H9 (cell line): ENCODE data around the gene RETREG3. TPM values are rescaled to one million over a fixed set of nuclear protein-coding genes. Genes with fewer than 3 reads are reported as not detected.
"Not testable (repeated sequence)": the region's sequence is repeated elsewhere in the genome, so short reads cannot be mapped to it uniquely, and the experiment has no call there.

Source experiments
- DNase-seq: peaks from one replicate; pipeline ENCODE4 v3.0.0-alpha.2; 2017
- H2AFZ ChIP-seq: one replicate; pipeline ENCODE4 v1.6.1; 2013; ENCODE audit warnings: mild to moderate bottlenecking, low read length, control low read depth, moderate library complexity
- H2AK5ac ChIP-seq: 2 replicates; pipeline ENCODE4 v1.6.1; 2013; ENCODE audit warnings: low read length, control low read depth, mixed read lengths; ENCODE audit not compliant: insufficient read length
- H2BK120ac ChIP-seq: one replicate; pipeline ENCODE4 v1.6.1; 2013; ENCODE audit warnings: low read depth, mild to moderate bottlenecking, low read length, control low read depth, inconsistent platforms; ENCODE audit not compliant: poor library complexity, severe bottlenecking
- H2BK12ac ChIP-seq: 2 replicates; pipeline ENCODE4 v1.6.1; 2013; ENCODE audit warnings: low read length, control low read depth, mixed read lengths, low read depth; ENCODE audit not compliant: insufficient read length
- H2BK15ac ChIP-seq: 2 replicates; pipeline ENCODE4 v1.6.1; 2013; ENCODE audit warnings: low read depth, low read length, control low read depth
- H2BK20ac ChIP-seq: one replicate; pipeline ENCODE4 v1.6.1; 2013; ENCODE audit warnings: low read depth, mild to moderate bottlenecking, low read length, control low read depth, inconsistent platforms; ENCODE audit not compliant: poor library complexity, severe bottlenecking
- H2BK5ac ChIP-seq: 2 replicates; pipeline ENCODE4 v1.6.1; 2013; ENCODE audit warnings: low read length, control low read depth, mixed read lengths; ENCODE audit not compliant: insufficient read length
- H3K14ac ChIP-seq: 2 replicates; pipeline ENCODE4 v1.6.1; 2013; ENCODE audit warnings: low read length, control low read depth; ENCODE audit not compliant: insufficient read depth
- H3K18ac ChIP-seq: 2 replicates; pipeline ENCODE4 v1.6.1; 2013; ENCODE audit warnings: low read depth, mild to moderate bottlenecking, mixed read lengths, low read length, control low read depth; ENCODE audit not compliant: insufficient read length
- H3K23ac ChIP-seq: 2 replicates; pipeline ENCODE4 v1.6.1; 2013; ENCODE audit warnings: low read length, control low read depth, mixed read lengths, low read depth; ENCODE audit not compliant: insufficient read length
- H3K23me2 ChIP-seq: 2 replicates; pipeline ENCODE4 v1.6.1; 2013; ENCODE audit warnings: low read depth, mild to moderate bottlenecking, mixed read lengths, low read length, control low read depth; ENCODE audit not compliant: insufficient read length, poor library complexity, severe bottlenecking
- H3K27ac ChIP-seq: 2 replicates; pipeline ENCODE4 v1.5.1; 2013; ENCODE audit warnings: low read length, control low read depth, mixed read lengths, low read depth; ENCODE audit not compliant: insufficient read length
- H3K27me3 ChIP-seq: 2 replicates; pipeline ENCODE4 v1.6.1; 2013; ENCODE audit warnings: low read length, control low read depth, inconsistent platforms; ENCODE audit not compliant: insufficient read depth
- H3K4ac ChIP-seq: 2 replicates; pipeline ENCODE4 v1.6.1; 2013; ENCODE audit warnings: low read depth, mild to moderate bottlenecking, control low read depth, inconsistent platforms, low read length, moderate library complexity
- H3K4me1 ChIP-seq: 2 replicates; pipeline ENCODE4 v1.6.1; 2013; ENCODE audit warnings: low read length, control low read depth, inconsistent platforms; ENCODE audit not compliant: insufficient read depth
- H3K4me2 ChIP-seq: 2 replicates; pipeline ENCODE4 v1.6.1; 2013; ENCODE audit warnings: low read length, control low read depth, mixed read lengths; ENCODE audit not compliant: insufficient read length, insufficient read depth
- H3K56ac ChIP-seq: 2 replicates; pipeline ENCODE4 v1.6.1; 2013; ENCODE audit warnings: low read depth, mild to moderate bottlenecking, mixed read lengths, low read length, control low read depth; ENCODE audit not compliant: insufficient read length
- H3K79me1 ChIP-seq: 2 replicates; pipeline ENCODE4 v1.6.1; 2013; ENCODE audit warnings: low read depth, mild to moderate bottlenecking, moderate library complexity, low read length, control low read depth, inconsistent platforms; ENCODE audit not compliant: insufficient read depth, poor library complexity, severe bottlenecking
- H3K79me2 ChIP-seq: 2 replicates; pipeline ENCODE4 v1.6.1; 2013; ENCODE audit warnings: low read length, control low read depth, inconsistent platforms; ENCODE audit not compliant: insufficient read depth
- H3K9ac ChIP-seq: 2 replicates; pipeline ENCODE4 v1.6.1; 2013; ENCODE audit warnings: low read length, control low read depth, mixed read lengths; ENCODE audit not compliant: insufficient read length; ENCODE audit errors: extremely low read depth
- H3K9me3 ChIP-seq: one replicate; pipeline ENCODE4 v1.6.1; 2013; ENCODE audit warnings: low read depth, low read length, inconsistent platforms; ENCODE audit not compliant: control insufficient read depth
- H3T11ph ChIP-seq: one replicate; pipeline ENCODE4 v1.6.1; 2013; ENCODE audit warnings: mild to moderate bottlenecking, low read length, control low read depth, inconsistent platforms
- H4K20me1 ChIP-seq: one replicate; pipeline ENCODE4 v1.6.1; 2013; ENCODE audit not compliant: control insufficient read depth, insufficient read length, insufficient read depth
- H4K5ac ChIP-seq: 2 replicates; pipeline ENCODE4 v1.6.1; 2013; ENCODE audit warnings: low read depth, mild to moderate bottlenecking, mixed read lengths, low read length, control low read depth; ENCODE audit not compliant: insufficient read length
- H4K8ac ChIP-seq: replicated peaks from 2 replicates; pipeline ENCODE4 v1.6.1; 2013; ENCODE audit warnings: low read length, control low read depth, mixed read lengths, low read depth; ENCODE audit not compliant: insufficient read length
- H4K91ac ChIP-seq: 2 replicates; pipeline ENCODE4 v1.6.1; 2013; ENCODE audit warnings: low read depth, mild to moderate bottlenecking, moderate library complexity, mixed read lengths, low read length, control low read depth; ENCODE audit not compliant: insufficient read length
- H3K27ac Mint-ChIP-seq, 3 experiments: 2 replicates in 2 of 3; 3 replicates in 1 of 3; pipeline ENCODE4 v1.8.0; 2020 to 2021; ENCODE audit warnings: mixed read lengths in 3 of 3, mild to moderate bottlenecking in 1 of 3, moderate library complexity in 1 of 3
- H3K27me3 Mint-ChIP-seq: 2 replicates; pipeline ENCODE4 v1.8.0; 2021; ENCODE audit warnings: low read depth, mild to moderate bottlenecking, moderate library complexity, mixed read lengths
- H3K36me3 Mint-ChIP-seq, 3 experiments: 2 replicates in 2 of 3; 3 replicates in 1 of 3; pipeline ENCODE4 v1.8.0; 2020 to 2021; ENCODE audit warnings: low read depth in 3 of 3, mixed read lengths in 3 of 3; ENCODE audit not compliant: insufficient read depth in 1 of 3
- H3K4me1 Mint-ChIP-seq, 2 experiments: 2 replicates each; pipeline ENCODE4 v1.8.0; 2020; ENCODE audit warnings: mixed read lengths in 2 of 2
- H3K4me3 Mint-ChIP-seq, 2 experiments: 2 replicates in 1 of 2; 3 replicates in 1 of 2; pipeline ENCODE4 v1.8.0; 2020 to 2021; ENCODE audit warnings: mild to moderate bottlenecking in 2 of 2, mixed read lengths in 2 of 2, moderate library complexity in 1 of 2
- H3K9me3 Mint-ChIP-seq, 2 experiments: 2 replicates in 1 of 2; 3 replicates in 1 of 2; pipeline ENCODE4 v1.8.0; 2020; ENCODE audit warnings: mild to moderate bottlenecking in 2 of 2, mixed read lengths in 2 of 2, moderate library complexity in 1 of 2
- CTCF ChIP-seq: fragments of 200-600 bp; sonication (generic); conservative IDR thresholded peaks from 3 replicates; pipeline ENCODE4 v1.8.0; 2021; ENCODE audit warnings: antibody characterized with exemption, mild to moderate bottlenecking
- WGBS: extraction: QIAGEN DNeasy Blood & Tissue Kit; methylation state at CpG from one replicate; pipeline ENCODE4 v1.1.7; 2013; ENCODE audit warnings: missing lambda C conversion rate, low lambda C conversion rate, mixed read lengths; ENCODE audit not compliant: insufficient read length; ENCODE audit errors: extremely low coverage; 5-methylcytosine and 5-hydroxymethylcytosine counted together
- total RNA-seq: library from RNA; stranded (reverse); gene quantifications from 2 replicates; pipeline ENCODE4 v1.2.1, GENCODE V29; 2021

Gene RETREG3
- total RNA-seq, 1 experiment from 2014 or later = 47.3 TPM

- Mint-ChIP-seq H3K27me3 (peaks cover 9% of the 10 kb centered on the region; the same call in 1 of the 2 replicates), H3K9me3 (no peaks in the 10 kb centered on the region), H3K4me1 (peaks cover 4 to 15% of the 10 kb centered on the region in 2 experiments; a peak in 3 of 4 replicates), H3K36me3 (peaks cover 2 to 10% (median 5%) of the 10 kb centered on the region in 3 experiments; a peak in 4 of 7 replicates), H3K27ac (no peak overlapping the region), H3K4me3 (no peak overlapping the region; a peak in 2 of 5 replicates)
- WGBS = no CpG with 5 or more reads among the region's 23 CpGs
- H3K9me3 ChIP-seq = no peaks in the 10 kb centered on the region
- H2BK20ac ChIP-seq = no peak overlapping the region
- H3K23me2 ChIP-seq = peaks cover 13% of the 10 kb centered on the region
- no peak overlapping the region for H2BK15ac ChIP-seq
- no peaks in the 10 kb centered on the region for H3K79me2 ChIP-seq
- H2BK12ac ChIP-seq = no peak overlapping the region
- no peaks in the 10 kb centered on the region for H3K27me3 ChIP-seq
- no peak overlapping the region for H3K4ac ChIP-seq
- no peak for DNase-seq
- H3T11ph ChIP-seq = no peak overlapping the region
- no peak overlapping the region for H3K23ac ChIP-seq
- H3K56ac ChIP-seq = no peak overlapping the region
- no peak overlapping the region for H2AK5ac ChIP-seq
- H3K4me1 ChIP-seq = no peaks in the 10 kb centered on the region
- no peak overlapping the region for H2BK5ac ChIP-seq
- H3K14ac ChIP-seq = no peak overlapping the region
- H3K27ac ChIP-seq = no peak overlapping the region
- no peaks in the 10 kb centered on the region for H4K20me1 ChIP-seq
- H3K9ac ChIP-seq = no peak overlapping the region
- no peak for TF ChIP-seq CTCF
- no peak overlapping the region for H4K91ac ChIP-seq
- no peak overlapping the region for H2BK120ac ChIP-seq
- no peak overlapping the region for H4K5ac ChIP-seq
- H3K4me2 ChIP-seq = no peak overlapping the region
- H3K79me1 ChIP-seq = no peaks in the 10 kb centered on the region
- no peak overlapping the region for H2AFZ ChIP-seq
- H3K18ac ChIP-seq = no peak overlapping the region
- H4K8ac ChIP-seq = no peak overlapping the region
Measured at GRCh38 chr17:42547001-42547461, 62.1 kb downstream of the RETREG3 start.

GRCh38 chr17:42545755-42546505 is 63.2 kb downstream of the RETREG3 start:
- not testable (repeated sequence) for H3K14ac ChIP-seq, H3K9ac ChIP-seq, H3K27ac ChIP-seq, DNase-seq, H3K56ac ChIP-seq, H3K18ac ChIP-seq, H3K27me3 Mint-ChIP-seq, H2BK20ac ChIP-seq, H3K4me2 ChIP-seq, H4K8ac ChIP-seq, H2AFZ ChIP-seq, H3K4ac ChIP-seq, H3K27ac Mint-ChIP-seq, H4K5ac ChIP-seq, H4K20me1 ChIP-seq, H3K27me3 ChIP-seq, H3K4me1 ChIP-seq, H3K79me1 ChIP-seq, H3T11ph ChIP-seq, H3K9me3 ChIP-seq, H2BK12ac ChIP-seq, H3K4me3 Mint-ChIP-seq, H4K91ac ChIP-seq, H3K9me3 Mint-ChIP-seq, H2BK15ac ChIP-seq, H2BK5ac ChIP-seq, H3K79me2 ChIP-seq, H2AK5ac ChIP-seq, H2BK120ac ChIP-seq, H3K23ac ChIP-seq
- no CpG with 5 or more reads among the region's 9 CpGs for WGBS
- peaks cover 4 to 15% of the 10 kb centered on the region in 2 experiments; a peak in 3 of 4 replicates for H3K4me1 Mint-ChIP-seq
- peaks cover 2 to 18% (median 13%) of the 10 kb centered on the region in 3 experiments; a peak in 5 of 7 replicates for H3K36me3 Mint-ChIP-seq
- H3K23me2 ChIP-seq = peaks cover 13% of the 10 kb centered on the region
